Measurements from ENCODE around the gene NDRG2. TPM values are rescaled to one million over a fixed set of nuclear protein-coding genes. Genes with fewer than 3 reads are reported as not detected.

The NDRG2 gene
- total RNA-seq (2021) (8.0 and 17.1 TPM in 2 replicates), Bru-seq, nascent RNA (percentile 29 among the genes with signal in this experiment), BruChase-seq, experiment 1, labeled RNA remaining after a 2-hour chase (percentile 28 among the genes with signal in this experiment), BruChase-seq, experiment 2, labeled RNA remaining after a 6-hour chase (percentile 31 among the genes with signal in this experiment)
- long read RNA-seq, transcript NDRG2-227 (15 exons, 1,980 nt), result major isoform, 6 of 30 reads
- long read RNA-seq, transcript NDRG2-209 (17 exons, 2,079 nt), result minor isoform, 5 of 30 reads
- long read RNA-seq, partial matches to known transcripts, result 0 of 30 reads
- long read RNA-seq, other reads (novel, unspliced or antisense), result 13 of 30 reads

- no peak for TF ChIP-seq EZH2 (IDR thresholded peaks at IDR 0.05; ENCODE audit: borderline replicate concordance, low read depth, low read length, poor library complexity, severe bottlenecking)
- no peak for TF ChIP-seq CTCF (conservative IDR thresholded peaks at IDR 0.05; ENCODE audit: low read depth, low read length)
- ChIA-PET POLR2A (ENCODE audit: low non-redundant PET) (no interaction called here), CTCF (interaction anchor here (2.6 kb wide), 1 partner anchor 10 kb away, joined by 7 read pairs; no protein-coding TSS in a partner anchor)
- Histone ChIP-seq H3K4me3 (ENCODE audit: low read depth, low read length, poor library complexity, severe bottlenecking) (peak within 1 kb of the TSS; percentile 73), H3K27me3 (replicated peaks; ENCODE audit: insufficient read depth, low read depth, low read length, poor library complexity) (no peaks in the 10 kb centered on the region), H3K27ac (ENCODE audit: low read depth, low read length, poor library complexity, severe bottlenecking) (no peak within 1 kb of the TSS), H3K4me1 (ENCODE audit: insufficient read depth, low read length, poor library complexity, severe bottlenecking) (peaks cover 5% of the 10 kb centered on the region), H3K36me3 (ENCODE audit: insufficient read depth, low read length, poor library complexity, severe bottlenecking) (no peaks in the 10 kb centered on the region), H3K9me3 (ENCODE audit: low read depth, low read length, poor library complexity, severe bottlenecking) (no peaks in the 10 kb centered on the region)
- peak; percentile 52 for DNase-seq (ENCODE audit: low spot score)
- no TSS peak for BruUV-seq (replicated peaks)
- intact Hi-C loops (cut with micrococcal nuclease; ENCODE audit: unreplicated experiment), result no loop called here
These were observed at the start of gene NDRG2 for GRCh38 chr14:21024585-21025370. Gene NDRG2, minus strand, starts transcription at chr14:21025061. Its CDS starts 1,746 bp downstream, at chr14:21023315.

GRCh38 chr14:21073921-21074320, 49.1 kb upstream of the NDRG2 start:
- Histone ChIP-seq H3K9me3 (ENCODE audit: low read depth, low read length, poor library complexity, severe bottlenecking) (no peaks in the 10 kb centered on the region), H3K4me1 (ENCODE audit: insufficient read depth, low read length, poor library complexity, severe bottlenecking) (peaks cover 22% of the 10 kb centered on the region), H3K36me3 (ENCODE audit: insufficient read depth, low read length, poor library complexity, severe bottlenecking) (peaks cover 57% of the 10 kb centered on the region), H3K27ac (ENCODE audit: low read depth, low read length, poor library complexity, severe bottlenecking) (no peak overlapping the region), H3K4me3 (ENCODE audit: low read depth, low read length, poor library complexity, severe bottlenecking) (no peak overlapping the region), H3K27me3 (replicated peaks; ENCODE audit: insufficient read depth, low read depth, low read length, poor library complexity) (no peaks in the 10 kb centered on the region)
- intact Hi-C loops (cut with micrococcal nuclease; ENCODE audit: unreplicated experiment), result no loop called here
- POLR2A ChIA-PET (ENCODE audit: low non-redundant PET), result no interaction called here
- TF ChIP-seq CTCF (conservative IDR thresholded peaks at IDR 0.05; ENCODE audit: low read depth, low read length) (no peak), EZH2 (IDR thresholded peaks at IDR 0.05; ENCODE audit: borderline replicate concordance, low read depth, low read length, poor library complexity, severe bottlenecking) (no peak)
- CTCF ChIA-PET, result no interaction called here
- BruUV-seq (replicated peaks), result no TSS peak
- no peak for DNase-seq (ENCODE audit: low spot score)

GRCh38 chr14:21072781-21073339, 48.0 kb upstream of the NDRG2 start:
- peaks cover 27% of the 10 kb centered on the region for H3K4me1 ChIP-seq (ENCODE audit: insufficient read depth, low read length, poor library complexity, severe bottlenecking)
- no TSS peak for BruUV-seq (replicated peaks)
- intact Hi-C loops (cut with micrococcal nuclease; ENCODE audit: unreplicated experiment), result no loop called here
- no peaks in the 10 kb centered on the region for H3K9me3 ChIP-seq (ENCODE audit: low read depth, low read length, poor library complexity, severe bottlenecking)
- peaks cover 48% of the 10 kb centered on the region for H3K36me3 ChIP-seq (ENCODE audit: insufficient read depth, low read length, poor library complexity, severe bottlenecking)
- TF ChIP-seq CTCF (conservative IDR thresholded peaks at IDR 0.05; ENCODE audit: low read depth, low read length) (no peak), EZH2 (IDR thresholded peaks at IDR 0.05; ENCODE audit: borderline replicate concordance, low read depth, low read length, poor library complexity, severe bottlenecking) (no peak)
- H3K27me3 ChIP-seq (replicated peaks; ENCODE audit: insufficient read depth, low read depth, low read length, poor library complexity), result no peaks in the 10 kb centered on the region
- CTCF ChIA-PET, result interaction anchor here (1.3 to 2.5 kb wide), 3 partner anchors 20 to 58 kb away, joined by 17 to 29 read pairs (median 23); no protein-coding TSS in a partner anchor
- DNase-seq (ENCODE audit: low spot score), result no peak
- peak overlapping the region; percentile 90 for H3K27ac ChIP-seq (ENCODE audit: low read depth, low read length, poor library complexity, severe bottlenecking)
- POLR2A ChIA-PET (ENCODE audit: low non-redundant PET), result interaction anchor here (1.6 kb wide), 1 partner anchor 21 kb away, joined by 15 read pairs; no protein-coding TSS in a partner anchor
- H3K4me3 ChIP-seq (ENCODE audit: low read depth, low read length, poor library complexity, severe bottlenecking), result no peak overlapping the region
